Activated B cell treated with CpG ODN at 0.5 μM for 24 hours (primary cell): ENCODE measurements around the gene KAZN. TPM values are rescaled to one million over a fixed set of nuclear protein-coding genes. Genes with fewer than 3 reads are reported as not detected.

Experiments used
- ATAC-seq: fragments of 200-7000 bp; cut with Tn5 transposase; one replicate; pipeline ENCODE4 v1.10.0; 2021; ENCODE audit warnings: low read depth, mild to moderate bottlenecking, moderate library complexity
- CTCF ChIA-PET: fragments of 350-600 bp; sonication (Branson Sonifier 250); formaldehyde crosslinking; loops from one replicate; lab custom pipeline; 2021; ENCODE audit warnings: antibody characterized with exemption; lab: Charles Lee
- POLR2A ChIA-PET: fragments of 350-600 bp; sonication (Branson Sonifier 250); formaldehyde crosslinking; loops from one replicate; lab custom pipeline; 2021; ENCODE audit warnings: antibody characterized with exemption; lab: Charles Lee
- DNase-seq: peaks from one replicate; pipeline ENCODE4 v3.0.0; 2022
- H3K27ac Mint-ChIP-seq: one replicate; pipeline ENCODE4 v1.8.0; 2020; ENCODE audit warnings: mixed read lengths
- H3K27me3 Mint-ChIP-seq: one replicate; pipeline ENCODE4 v1.8.0; 2021; ENCODE audit warnings: mixed read lengths
- H3K36me3 Mint-ChIP-seq: one replicate; pipeline ENCODE4 v1.8.0; 2021; ENCODE audit warnings: low read depth, mixed read lengths
- H3K4me1 Mint-ChIP-seq: one replicate; pipeline ENCODE4 v1.8.0; 2021; ENCODE audit warnings: mixed read lengths
- H3K4me3 Mint-ChIP-seq: one replicate; pipeline ENCODE4 v1.8.0; 2020; ENCODE audit warnings: mild to moderate bottlenecking, mixed read lengths
- H3K9me3 Mint-ChIP-seq: one replicate; pipeline ENCODE4 v1.8.0; 2020; ENCODE audit warnings: mixed read lengths
- CTCF ChIP-seq: fragments of 200-600 bp; IDR thresholded peaks from one replicate; pipeline ENCODE4 v1.8.0; 2022; ENCODE audit warnings: antibody characterized with exemption, mild to moderate bottlenecking
- intact Hi-C: fragments of 100-400 bp; cut with micrococcal nuclease; formaldehyde crosslinking; loops from one replicate; pipeline ENCODE4 v1.15.1; 2024
- total RNA-seq: library from RNA; stranded (reverse); gene quantifications from 2 replicates; pipeline ENCODE4 v1.2.3, GENCODE V29; 2022

Gene KAZN
- total RNA-seq, 1 donor from 2014 or later: 0.73 TPM

- H3K9me3 Mint-ChIP-seq: no peaks in the 10 kb centered on the region
- no peaks in the 10 kb centered on the region for H3K4me1 Mint-ChIP-seq
- no peak for DNase-seq
- ChIA-PET CTCF (no interaction called here), POLR2A (no interaction called here)
- no peak overlapping the region for H3K4me3 Mint-ChIP-seq
- TF ChIP-seq CTCF: no peak
- intact Hi-C loops: no loop called here
- no peak for ATAC-seq
- no peak overlapping the region for H3K27ac Mint-ChIP-seq
- no peaks in the 10 kb centered on the region for H3K36me3 Mint-ChIP-seq
- no peaks in the 10 kb centered on the region for H3K27me3 Mint-ChIP-seq
These were observed 409.4 kb downstream of the KAZN start for GRCh38 chr1:15007842-15008241.

- intact Hi-C loops: no loop called here
- peaks cover 2% of the 10 kb centered on the region for H3K27me3 Mint-ChIP-seq
- H3K9me3 Mint-ChIP-seq: no peaks in the 10 kb centered on the region
- ChIA-PET POLR2A (no interaction called here), CTCF (no interaction called here)
- H3K27ac Mint-ChIP-seq: no peak overlapping the region
- TF ChIP-seq CTCF: no peak
- no peak for ATAC-seq
- no peaks in the 10 kb centered on the region for H3K4me1 Mint-ChIP-seq
- no peak for DNase-seq
- H3K36me3 Mint-ChIP-seq: no peaks in the 10 kb centered on the region
- H3K4me3 Mint-ChIP-seq: no peak overlapping the region
These were observed 410.6 kb downstream of the KAZN start for GRCh38 chr1:15008783-15009729.

GRCh38 chr1:15011160-15011559 lies 412.7 kb downstream of the KAZN start:
- H3K4me3 Mint-ChIP-seq: no peak overlapping the region
- ChIA-PET CTCF (no interaction called here), POLR2A (no interaction called here)
- DNase-seq: no peak
- no peaks in the 10 kb centered on the region for H3K36me3 Mint-ChIP-seq
- H3K4me1 Mint-ChIP-seq: no peaks in the 10 kb centered on the region
- H3K9me3 Mint-ChIP-seq: no peaks in the 10 kb centered on the region
- ATAC-seq: no peak
- peaks cover 2% of the 10 kb centered on the region for H3K27me3 Mint-ChIP-seq
- intact Hi-C loops: no loop called here
- no peak for TF ChIP-seq CTCF
- no peak overlapping the region for H3K27ac Mint-ChIP-seq

- ATAC-seq (no peak), DNase-seq (no peak)
- Mint-ChIP-seq H3K27me3 (peaks cover 2% of the 10 kb centered on the region), H3K36me3 (no peaks in the 10 kb centered on the region), H3K4me3 (no peak overlapping the region), H3K27ac (no peak overlapping the region), H3K9me3 (no peaks in the 10 kb centered on the region), H3K4me1 (no peaks in the 10 kb centered on the region)
- TF ChIP-seq CTCF: no peak
- intact Hi-C loops: no loop called here
- POLR2A ChIA-PET: no interaction called here
- CTCF ChIA-PET: no interaction called here
These were observed 413.2 kb downstream of the KAZN start for GRCh38 chr1:15011661-15012060.

GRCh38 chr1:15012822-15013221 lies 414.3 kb downstream of the KAZN start:
- ChIA-PET POLR2A (no interaction called here), CTCF (no interaction called here)
- no peaks in the 10 kb centered on the region for H3K36me3 Mint-ChIP-seq
- no peak for TF ChIP-seq CTCF
- intact Hi-C loops: no loop called here
- no peak for ATAC-seq
- no peaks in the 10 kb centered on the region for H3K9me3 Mint-ChIP-seq
- H3K4me3 Mint-ChIP-seq: no peak overlapping the region
- H3K4me1 Mint-ChIP-seq: no peaks in the 10 kb centered on the region
- H3K27me3 Mint-ChIP-seq: peaks cover 2% of the 10 kb centered on the region
- no peak for DNase-seq
- no peak overlapping the region for H3K27ac Mint-ChIP-seq
